MM.1S (cell line): ENCODE data around the gene USP47.

ENCODE experiments used
- EZH2 ChIP-seq: fragments of 300-600 bp; sonication (generic); optimal IDR thresholded peaks from 2 replicates; pipeline ENCODE3; 2017; ENCODE audit warnings: low read depth, mild to moderate bottlenecking, antibody characterized with exemption, low read length, mixed read lengths
- EZH2phosphoT487 ChIP-seq: fragments of 300-600 bp; sonication (generic); IDR thresholded peaks from 2 replicates; pipeline ENCODE4 v1.6.1; 2018; ENCODE audit warnings: antibody characterized with exemption, low read length
- TF ChIP-seq, protein P1 (sequence below): fragments of 300-600 bp; sonication (generic); IDR thresholded peaks from 2 replicates; pipeline ENCODE4 v1.5.1; 2016; ENCODE audit warnings: antibody characterized with exemption, low read length, mixed read lengths

DNA sequence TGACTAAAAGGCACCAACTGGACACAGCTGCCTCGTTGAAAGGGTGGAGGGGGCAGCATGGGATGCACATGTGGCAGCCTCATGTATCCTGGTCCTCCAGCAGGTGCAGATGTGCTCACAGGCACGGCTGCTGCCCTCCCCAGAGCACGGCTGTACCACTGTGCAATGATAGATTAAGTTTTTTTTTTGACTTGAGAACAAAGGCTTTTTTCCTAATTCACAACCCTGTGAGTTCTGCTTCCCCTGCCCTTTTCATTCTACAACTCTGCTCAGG is 155.2 kb downstream of the USP47 start:
- TF ChIP-seq EZH2: no peak
- TF ChIP-seq, protein P1, sequence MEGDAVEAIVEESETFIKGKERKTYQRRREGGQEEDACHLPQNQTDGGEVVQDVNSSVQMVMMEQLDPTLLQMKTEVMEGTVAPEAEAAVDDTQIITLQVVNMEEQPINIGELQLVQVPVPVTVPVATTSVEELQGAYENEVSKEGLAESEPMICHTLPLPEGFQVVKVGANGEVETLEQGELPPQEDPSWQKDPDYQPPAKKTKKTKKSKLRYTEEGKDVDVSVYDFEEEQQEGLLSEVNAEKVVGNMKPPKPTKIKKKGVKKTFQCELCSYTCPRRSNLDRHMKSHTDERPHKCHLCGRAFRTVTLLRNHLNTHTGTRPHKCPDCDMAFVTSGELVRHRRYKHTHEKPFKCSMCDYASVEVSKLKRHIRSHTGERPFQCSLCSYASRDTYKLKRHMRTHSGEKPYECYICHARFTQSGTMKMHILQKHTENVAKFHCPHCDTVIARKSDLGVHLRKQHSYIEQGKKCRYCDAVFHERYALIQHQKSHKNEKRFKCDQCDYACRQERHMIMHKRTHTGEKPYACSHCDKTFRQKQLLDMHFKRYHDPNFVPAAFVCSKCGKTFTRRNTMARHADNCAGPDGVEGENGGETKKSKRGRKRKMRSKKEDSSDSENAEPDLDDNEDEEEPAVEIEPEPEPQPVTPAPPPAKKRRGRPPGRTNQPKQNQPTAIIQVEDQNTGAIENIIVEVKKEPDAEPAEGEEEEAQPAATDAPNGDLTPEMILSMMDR: no peak
- no peak for TF ChIP-seq EZH2phosphoT487
